Measurements from ENCODE around the gene TAS2R38.

- no peak for TF ChIP-seq POLR2A (IDR thresholded peaks at IDR 0.05)
- TF ChIP-seq CTCF (IDR thresholded peaks at IDR 0.05), result no peak
- no peak for TF ChIP-seq POLR2AphosphoS5 (IDR thresholded peaks at IDR 0.05)
These were observed 17.6 kb upstream of the TAS2R38 start for GRCh38 chr7:141991140-141991539.
